ENCODE results near the gene UST.

- TF ChIP-seq CTCF (IDR thresholded peaks at IDR 0.05; ENCODE audit: poor library complexity) (no peak), EZH2phosphoT487 (IDR thresholded peaks at IDR 0.05; ENCODE audit: low read depth, severe bottlenecking, unreplicated experiment) (no peak), EZH2 (IDR thresholded peaks at IDR 0.05; ENCODE audit: borderline replicate concordance) (no peak)
Measured at GRCh38 chr6:148985499-148985898, 238.7 kb downstream of the UST start.
